ENCODE results near the gene BCL2L11. TPM values are rescaled to one million over a fixed set of nuclear protein-coding genes. Genes with fewer than 3 reads are reported as not detected.

The BCL2L11 gene
- total RNA-seq, 1 experiment from 2014 or later: 10.0 TPM

DNA sequence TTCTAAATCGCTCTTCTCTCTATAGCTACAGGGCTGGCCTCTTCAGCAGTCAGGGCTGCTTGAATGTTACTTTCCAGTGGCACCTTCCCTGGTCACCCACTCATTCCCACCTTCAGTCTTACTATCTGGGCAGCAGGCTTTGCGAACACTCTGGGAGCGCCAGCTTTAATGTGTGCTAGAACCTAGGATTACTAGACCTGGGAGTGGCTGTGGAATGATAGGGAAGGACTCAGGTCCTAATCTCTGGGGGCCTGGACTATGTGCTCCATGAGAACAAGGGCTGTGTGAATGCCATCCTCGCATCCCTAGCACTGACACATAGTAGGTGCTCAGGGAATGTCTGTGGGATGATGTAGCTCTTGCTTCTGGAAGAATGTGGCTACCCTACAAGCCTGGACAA, 57.6 kb downstream of the BCL2L11 start:
- in situ Hi-C loops (cut with HindIII; ENCODE audit: low pct_unique_long_range_greater_than_20kb, low sequenced_read_pairs): no loop called here
- DNase-seq (ENCODE audit: low read depth): no peak

DNA sequence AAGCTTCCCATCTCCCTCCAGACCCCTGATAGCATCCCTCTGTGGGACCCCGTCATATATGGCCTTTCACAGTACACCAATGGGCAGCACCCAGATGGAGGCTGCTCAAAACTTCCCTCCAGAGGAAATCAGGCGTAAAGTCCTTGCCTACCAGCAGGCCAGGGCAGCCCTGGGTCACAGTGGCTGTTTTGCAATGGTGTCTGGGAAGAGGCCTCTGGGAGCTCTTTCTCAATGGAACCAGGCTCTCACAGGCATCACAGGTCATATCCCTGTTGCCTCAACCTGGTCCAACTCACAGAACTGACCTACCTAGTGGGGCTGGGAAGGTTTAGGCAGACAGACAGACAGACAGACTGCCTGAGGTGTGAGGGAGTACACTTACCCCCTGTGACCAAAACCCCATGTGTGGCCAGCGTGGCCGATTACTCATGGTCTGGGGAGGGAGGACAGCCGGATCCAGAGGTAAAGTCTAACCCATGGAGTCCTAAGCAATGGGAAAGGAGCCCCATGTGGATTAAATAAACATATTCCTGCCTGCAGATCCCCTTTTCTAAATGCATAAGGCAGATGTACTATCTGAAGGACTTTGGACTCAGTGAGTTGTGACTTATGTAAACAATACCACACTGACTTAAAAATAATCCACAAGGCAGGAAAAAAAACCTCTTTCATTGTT, 58.2 kb downstream of the BCL2L11 start:
- DNase-seq (ENCODE audit: low read depth): peak; percentile 69
- in situ Hi-C loops (cut with HindIII; ENCODE audit: low pct_unique_long_range_greater_than_20kb, low sequenced_read_pairs): no loop called here

DNA sequence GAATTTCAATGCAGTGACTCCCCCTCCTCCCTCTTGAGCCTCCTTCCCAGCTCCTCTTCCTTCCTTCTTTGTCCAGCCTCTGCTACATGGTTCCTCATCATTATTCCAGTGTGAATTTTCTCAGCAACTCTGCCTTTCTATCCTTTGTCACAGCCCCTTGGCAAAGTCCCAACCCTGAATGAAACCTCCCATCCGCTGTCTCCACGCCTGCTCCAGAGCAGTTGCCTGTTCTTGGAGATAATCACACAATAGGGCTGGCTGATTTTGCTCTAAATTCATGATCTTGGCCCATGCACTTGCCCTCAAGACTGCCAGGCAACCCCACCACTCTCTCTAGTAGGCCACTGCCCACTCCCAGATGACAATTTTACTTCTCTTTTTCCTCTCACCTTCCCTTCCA, 61.4 kb downstream of the BCL2L11 start:
- no peak for DNase-seq (ENCODE audit: low read depth)
- in situ Hi-C loops (cut with HindIII; ENCODE audit: low pct_unique_long_range_greater_than_20kb, low sequenced_read_pairs): no loop called here

DNA sequence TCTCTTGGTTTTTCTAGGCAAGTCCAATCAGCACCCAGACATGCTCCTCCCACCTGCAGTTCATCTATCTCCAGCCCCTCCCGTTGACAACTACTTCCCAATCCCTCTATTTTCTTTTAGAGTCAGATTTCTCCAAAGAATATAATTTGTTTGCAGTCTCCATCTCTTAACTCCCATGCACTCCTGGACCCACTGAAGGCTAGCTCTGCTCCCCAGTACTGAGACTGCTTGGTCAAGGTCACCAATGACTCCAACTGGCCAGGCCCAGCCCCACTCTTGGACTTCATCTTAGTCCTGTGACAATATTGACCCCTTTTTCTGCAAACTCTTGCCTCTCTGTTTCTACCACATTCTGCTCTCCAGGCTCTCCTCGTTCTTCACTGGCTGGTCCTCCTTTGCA, 62.0 kb downstream of the BCL2L11 start:
- DNase-seq (ENCODE audit: low read depth): no peak

DNA sequence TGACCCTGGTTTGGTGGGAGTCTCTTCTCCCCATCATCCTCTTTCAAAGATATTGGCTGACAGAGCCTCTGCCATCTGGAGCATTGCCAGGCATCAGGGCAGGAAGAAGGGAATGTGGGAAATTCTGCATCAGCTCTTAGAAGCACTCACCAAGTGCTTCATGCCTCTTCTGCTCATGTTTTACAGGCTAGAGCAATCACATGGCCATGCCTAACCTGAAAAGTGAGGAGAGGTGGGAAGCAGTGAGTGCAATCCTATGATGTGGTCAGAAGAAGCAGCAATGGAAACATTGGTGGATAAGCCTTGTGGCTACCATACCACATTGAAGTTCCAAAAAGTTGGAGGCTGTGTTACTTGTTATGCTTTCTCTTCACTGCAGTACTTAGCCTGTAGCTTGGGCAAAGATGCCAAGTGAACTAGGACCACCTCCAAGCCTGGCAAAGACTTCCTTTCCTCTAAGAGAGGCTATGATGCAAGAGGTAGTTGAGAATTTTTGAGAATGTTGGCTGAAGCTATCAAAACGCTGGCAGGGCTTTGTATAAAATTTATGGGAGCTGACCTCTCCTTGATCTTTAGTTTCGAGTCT, 64.1 kb downstream of the BCL2L11 start:
- in situ Hi-C loops (cut with HindIII; ENCODE audit: low pct_unique_long_range_greater_than_20kb, low sequenced_read_pairs): no loop called here
- DNase-seq (ENCODE audit: low read depth): no peak

More for the DNA sequence above, 62.0 kb downstream of the BCL2L11 start:
- in situ Hi-C loops (cut with HindIII; ENCODE audit: low pct_unique_long_range_greater_than_20kb, low sequenced_read_pairs): no loop called here

DNA sequence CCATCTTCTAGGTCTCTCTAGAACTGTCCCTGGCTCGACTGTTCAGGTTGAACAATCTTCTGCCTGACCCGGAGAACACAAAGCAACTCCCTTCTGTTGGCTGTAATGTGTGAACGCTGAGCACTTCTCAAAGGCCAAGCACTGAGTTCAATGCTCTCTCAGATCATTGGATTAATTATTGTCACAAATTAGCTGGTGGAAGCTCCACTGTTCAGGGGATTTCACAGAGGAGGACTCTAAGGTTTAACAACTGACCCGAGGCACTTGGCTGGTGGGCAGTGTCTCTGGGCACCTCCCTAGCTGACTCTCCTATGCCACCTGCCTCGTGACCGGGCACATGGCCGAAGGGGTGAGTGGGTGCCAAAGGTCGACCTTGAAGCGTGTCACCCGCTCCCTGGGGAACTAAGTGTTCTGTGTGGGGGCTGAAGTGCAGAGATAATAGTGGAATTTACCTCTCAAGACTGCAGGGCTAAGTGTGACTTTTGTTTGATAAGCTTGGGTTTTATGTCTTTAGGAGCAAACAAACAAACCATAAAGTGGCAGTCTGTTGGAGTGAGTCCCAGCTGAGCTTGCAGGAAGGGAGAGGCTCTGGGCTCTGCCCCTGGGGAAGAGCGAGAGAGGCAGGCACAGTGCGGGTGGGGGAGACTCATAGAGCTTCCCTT, 64.8 kb downstream of the BCL2L11 start:
- peak; percentile 67 for DNase-seq (ENCODE audit: low read depth)
- in situ Hi-C loops (cut with HindIII; ENCODE audit: low pct_unique_long_range_greater_than_20kb, low sequenced_read_pairs): no loop called here

DNA sequence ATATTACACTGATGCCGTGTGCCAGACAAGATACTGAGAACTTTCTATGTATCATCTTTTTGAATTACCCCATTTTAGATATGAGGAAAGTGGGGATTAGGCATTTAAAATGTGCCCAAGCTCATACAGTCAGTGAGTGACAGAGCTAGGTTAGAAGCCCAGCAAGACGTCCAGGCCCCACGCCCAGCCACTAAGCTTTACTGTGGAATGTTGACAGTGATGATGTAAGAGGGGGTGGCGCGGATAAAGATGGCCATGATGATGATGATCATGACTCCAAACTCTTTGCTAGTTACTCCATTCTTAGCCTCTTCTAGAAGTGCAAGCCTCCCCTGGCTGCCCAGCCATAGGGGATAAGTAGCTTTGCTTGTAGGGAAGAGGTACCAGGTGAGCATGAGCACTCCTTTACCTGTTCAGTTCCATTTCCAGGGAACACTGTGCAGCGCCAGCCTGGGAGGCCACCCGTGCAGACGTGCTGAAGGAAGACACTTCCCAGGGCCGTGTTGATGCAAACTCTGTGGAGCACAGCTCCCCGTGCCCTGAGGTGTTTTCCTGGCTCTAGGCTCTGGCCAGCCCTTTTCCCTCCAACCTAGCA, 65.5 kb downstream of the BCL2L11 start:
- DNase-seq (ENCODE audit: low read depth): no peak
- in situ Hi-C loops (cut with HindIII; ENCODE audit: low pct_unique_long_range_greater_than_20kb, low sequenced_read_pairs): no loop called here

DNA sequence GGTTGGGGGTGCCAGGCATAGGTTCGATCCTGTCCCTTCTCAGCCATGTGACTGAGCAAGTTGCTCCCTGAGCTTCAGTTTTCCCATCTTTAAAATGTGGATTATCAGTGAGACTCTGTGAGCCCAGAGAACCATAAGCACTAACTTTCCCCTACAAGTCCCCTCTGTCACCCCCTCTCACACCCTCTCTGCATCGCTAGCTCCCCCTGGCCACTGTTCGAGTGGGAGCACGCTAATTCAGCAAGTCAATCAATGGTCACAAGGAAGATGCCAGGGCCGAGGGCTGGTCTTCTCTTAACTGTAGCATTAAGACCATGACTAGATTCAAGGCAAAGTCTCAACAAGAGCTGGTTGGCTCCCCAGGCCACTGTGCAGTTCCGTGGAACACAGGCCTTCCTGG, 66.2 kb downstream of the BCL2L11 start:
- no peak for DNase-seq (ENCODE audit: low read depth)
- in situ Hi-C loops (cut with HindIII; ENCODE audit: low pct_unique_long_range_greater_than_20kb, low sequenced_read_pairs): no loop called here

DNA sequence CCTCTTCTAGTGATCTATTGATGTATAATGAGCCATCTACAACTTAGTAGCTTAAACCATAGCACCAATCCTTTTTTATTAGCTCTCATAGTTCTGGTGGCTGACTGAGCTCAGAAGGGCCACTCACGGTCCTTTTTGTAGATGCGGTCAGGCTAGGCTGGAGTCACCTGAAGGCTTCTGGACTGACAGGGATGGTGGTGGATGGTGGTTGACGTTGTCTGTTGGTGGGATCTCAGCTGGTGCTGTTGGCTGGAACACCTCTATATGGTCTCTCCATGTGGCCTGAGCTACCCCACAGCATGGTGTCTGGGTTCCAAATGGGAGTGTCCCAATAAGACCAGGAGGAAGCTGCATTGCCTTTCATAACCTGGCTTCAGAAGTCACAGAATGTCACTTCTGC, 68.0 kb downstream of the BCL2L11 start:
- in situ Hi-C loops (cut with HindIII; ENCODE audit: low pct_unique_long_range_greater_than_20kb, low sequenced_read_pairs): no loop called here
- no peak for DNase-seq (ENCODE audit: low read depth)

DNA sequence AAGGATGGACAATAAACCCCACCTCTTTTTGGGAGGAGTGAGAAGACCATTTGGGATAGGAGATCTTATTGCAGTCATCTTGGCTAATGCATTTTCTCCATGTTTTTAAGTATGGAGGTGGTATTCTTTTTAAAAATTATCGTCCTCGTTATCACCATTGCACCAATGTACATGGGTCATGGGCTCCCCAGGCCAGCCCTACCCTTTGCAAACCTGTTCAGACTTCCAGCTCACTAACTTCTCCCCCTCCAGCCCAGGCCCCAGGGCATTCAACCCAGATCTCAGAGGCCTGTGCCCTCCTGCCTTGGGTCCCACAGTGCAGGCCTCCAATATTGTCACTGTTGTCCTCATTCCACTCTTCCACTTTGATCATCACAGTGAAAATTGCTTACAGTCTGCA, 68.4 kb downstream of the BCL2L11 start:
- in situ Hi-C loops (cut with HindIII; ENCODE audit: low pct_unique_long_range_greater_than_20kb, low sequenced_read_pairs): no loop called here
- DNase-seq (ENCODE audit: low read depth): no peak

DNA sequence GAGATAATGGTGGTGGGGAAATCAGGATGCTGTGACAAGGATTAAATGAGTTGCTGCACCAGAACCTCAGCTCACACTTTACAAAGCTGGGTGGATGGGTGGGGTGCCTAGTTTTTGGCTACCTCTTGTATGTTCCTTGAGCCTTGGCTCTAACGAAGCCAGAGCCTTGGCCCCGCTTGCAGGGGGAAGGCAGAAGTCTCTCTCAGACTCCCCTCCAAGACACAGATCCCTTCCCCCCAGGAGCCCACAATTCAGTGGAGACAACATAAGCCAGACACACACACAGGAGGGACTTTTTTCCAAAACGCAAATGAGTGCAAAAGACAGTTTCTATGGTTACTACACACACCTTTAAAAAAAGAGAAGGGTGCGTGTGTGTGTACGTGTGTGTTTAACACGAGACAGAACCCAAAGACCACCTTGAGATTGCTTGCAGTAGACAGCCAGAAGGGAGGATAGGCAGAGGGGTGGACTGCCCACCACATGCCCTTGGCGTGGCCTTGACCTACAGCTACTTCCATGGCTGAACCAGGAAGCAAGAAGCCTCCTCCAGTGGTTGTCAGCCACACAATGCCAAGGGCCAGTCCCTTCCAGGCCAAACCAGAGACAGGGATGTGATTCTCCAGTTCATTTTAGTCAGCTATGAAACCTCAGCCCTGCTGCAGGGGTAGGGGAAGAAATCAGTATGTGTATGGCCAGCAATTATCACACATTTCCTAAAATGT, 70.3 kb downstream of the BCL2L11 start:
- no peak for DNase-seq (ENCODE audit: low read depth)
- in situ Hi-C loops (cut with HindIII; ENCODE audit: low pct_unique_long_range_greater_than_20kb, low sequenced_read_pairs): no loop called here

DNA sequence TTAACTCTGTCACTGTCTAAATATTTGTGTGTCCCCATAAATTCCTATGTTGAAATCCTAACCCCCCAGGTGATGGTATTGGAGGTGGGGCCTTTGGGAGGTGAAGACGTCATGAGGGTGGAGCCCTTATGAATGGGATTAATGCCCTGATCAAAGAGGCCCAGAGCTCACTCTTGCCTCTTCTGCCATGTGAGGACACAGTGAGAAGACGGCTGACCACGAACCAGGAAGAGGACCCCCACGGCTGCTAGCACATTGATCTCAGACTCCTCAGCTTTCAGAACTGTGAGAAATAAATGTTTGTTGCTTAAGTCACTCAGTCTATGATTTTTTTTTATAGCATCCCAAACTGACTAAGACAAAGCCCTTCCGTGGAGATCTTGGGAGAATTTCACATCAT, 71.2 kb downstream of the BCL2L11 start:
- in situ Hi-C loops (cut with HindIII; ENCODE audit: low pct_unique_long_range_greater_than_20kb, low sequenced_read_pairs): no loop called here
- DNase-seq (ENCODE audit: low read depth): no peak

DNA sequence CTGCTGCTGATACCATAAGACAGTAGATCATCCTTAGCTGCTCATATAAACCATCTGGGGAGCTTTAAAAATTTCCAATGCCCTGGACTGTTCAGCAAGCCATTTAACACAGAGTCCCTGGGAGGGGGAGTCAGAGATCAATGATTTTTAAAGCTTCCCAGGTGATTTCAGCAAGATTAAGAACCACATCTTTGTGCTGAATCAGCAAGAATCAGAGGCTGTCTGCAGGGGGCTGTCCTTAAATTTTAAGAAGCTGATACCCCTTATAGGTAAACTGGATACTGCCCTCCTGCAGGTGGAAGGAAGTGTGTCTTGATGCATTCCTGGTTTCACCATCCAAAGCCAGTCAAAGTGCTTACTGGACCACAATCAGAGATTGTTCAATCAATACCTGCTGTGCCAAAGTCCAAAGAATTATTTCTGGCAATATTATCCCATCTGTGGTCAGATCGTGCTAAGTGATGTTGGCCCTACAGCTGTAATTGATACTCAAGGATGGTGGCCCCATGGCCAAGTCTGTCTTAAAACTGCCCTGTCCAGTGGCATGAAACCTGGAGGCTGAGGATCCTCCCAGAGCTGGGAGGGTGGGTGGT, 72.2 kb downstream of the BCL2L11 start:
- in situ Hi-C loops (cut with HindIII; ENCODE audit: low pct_unique_long_range_greater_than_20kb, low sequenced_read_pairs): no loop called here
- DNase-seq (ENCODE audit: low read depth): no peak

DNA sequence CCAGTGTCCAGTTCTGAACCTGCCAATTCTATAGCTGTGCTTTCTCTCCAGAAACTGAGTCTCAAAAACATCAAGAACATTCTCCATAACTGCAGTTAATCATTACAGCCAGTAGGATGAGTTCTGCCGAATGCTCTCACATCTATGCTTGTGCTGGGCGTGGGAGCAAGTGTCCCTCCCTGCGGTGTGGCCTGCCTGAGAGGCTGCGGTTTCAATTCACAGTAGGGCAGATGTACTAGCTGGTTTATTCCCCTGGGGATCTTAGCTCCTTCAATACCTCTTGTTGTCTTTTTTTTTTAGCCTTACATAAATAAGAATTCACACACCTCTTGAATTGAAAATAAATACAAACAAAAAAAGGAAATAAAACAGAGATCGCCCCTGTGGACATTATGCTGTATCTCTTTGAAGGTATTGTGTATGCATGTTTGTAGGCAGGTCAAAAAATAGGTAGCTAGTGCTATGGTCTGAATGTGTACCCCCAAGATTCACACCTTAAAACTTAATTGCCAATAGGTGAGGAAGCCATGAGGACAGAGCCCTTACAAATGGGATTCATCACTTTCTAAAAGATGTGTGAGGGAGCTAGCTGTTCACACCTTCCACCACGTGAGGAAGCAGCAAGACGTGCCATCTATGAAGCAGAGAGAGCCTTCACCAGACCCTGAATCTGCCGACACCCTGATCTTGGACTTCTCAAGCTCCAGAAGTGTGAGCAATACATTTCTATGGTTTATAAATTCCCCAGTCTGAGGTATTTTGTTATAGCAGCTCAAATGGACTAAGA, 74.3 kb downstream of the BCL2L11 start:
- in situ Hi-C loops (cut with HindIII; ENCODE audit: low pct_unique_long_range_greater_than_20kb, low sequenced_read_pairs): no loop called here
- no peak for DNase-seq (ENCODE audit: low read depth)

DNA sequence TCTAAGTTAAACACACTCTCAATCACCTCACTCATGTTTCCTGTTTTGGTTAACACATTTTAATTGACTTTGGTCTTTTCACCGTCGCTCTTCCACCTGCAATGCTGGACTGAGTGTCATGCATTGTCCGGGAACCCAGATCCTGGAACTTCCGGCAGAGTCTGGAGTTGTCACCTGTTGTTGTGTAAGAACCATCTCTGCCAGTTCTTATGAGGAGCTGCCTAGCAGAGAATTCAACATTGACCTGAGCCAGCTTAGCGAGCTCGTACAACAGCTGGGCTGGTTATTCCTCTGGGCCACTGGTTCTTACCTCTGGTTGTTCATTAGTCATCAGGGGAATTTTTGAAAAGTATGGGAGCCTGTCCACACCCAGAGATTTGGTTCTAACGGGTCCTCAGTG, 75.7 kb downstream of the BCL2L11 start:
- no peak for DNase-seq (ENCODE audit: low read depth)
- in situ Hi-C loops (cut with HindIII; ENCODE audit: low pct_unique_long_range_greater_than_20kb, low sequenced_read_pairs): no loop called here

DNA sequence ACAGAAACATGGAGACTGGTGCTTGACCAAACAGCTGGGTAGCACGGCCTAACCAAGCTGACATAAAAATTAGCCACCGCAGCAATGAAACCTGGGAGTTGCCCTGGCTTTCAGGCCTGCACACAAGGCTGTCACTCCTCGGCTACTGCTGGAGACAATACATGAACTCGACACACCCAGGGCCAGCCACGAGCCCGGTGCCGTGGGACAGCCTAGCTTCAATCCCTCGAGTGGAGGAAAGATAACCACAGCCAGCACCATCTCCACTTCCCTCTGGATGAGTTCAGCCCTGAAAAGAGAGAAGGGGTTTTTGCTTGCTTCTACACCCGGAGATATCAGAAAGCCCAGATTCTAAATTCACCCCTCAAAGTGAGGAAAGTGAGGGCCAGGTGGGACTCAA, 78.0 kb downstream of the BCL2L11 start:
- in situ Hi-C loops (cut with HindIII; ENCODE audit: low pct_unique_long_range_greater_than_20kb, low sequenced_read_pairs): no loop called here
- no peak for DNase-seq (ENCODE audit: low read depth)

DNA sequence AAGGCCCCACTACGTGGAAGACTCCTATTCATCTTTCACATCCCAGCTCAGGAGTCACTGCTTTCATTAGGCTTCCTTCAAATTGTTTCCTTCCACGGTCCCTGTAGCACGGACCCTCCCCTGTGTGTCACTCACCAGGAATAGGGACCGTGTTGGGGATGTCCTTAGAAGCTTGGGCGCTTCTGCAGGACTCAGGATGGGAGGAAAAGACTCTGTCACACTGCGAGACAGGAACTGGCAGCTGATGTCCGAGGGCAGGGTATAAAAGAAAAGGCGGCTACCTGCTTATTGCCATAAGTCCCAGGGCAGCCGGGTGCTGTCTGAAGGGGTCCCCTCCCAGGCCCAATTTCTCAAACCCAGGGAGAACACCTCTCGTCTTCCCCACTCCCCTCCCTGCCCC, 79.1 kb downstream of the BCL2L11 start:
- in situ Hi-C loops (cut with HindIII; ENCODE audit: low pct_unique_long_range_greater_than_20kb, low sequenced_read_pairs): no loop called here

More for the DNA sequence above, 79.1 kb downstream of the BCL2L11 start:
- DNase-seq (ENCODE audit: low read depth): no peak
